Heart right ventricle (tissue), 16 donors: ENCODE measurements around the gene LRFN5. TPM values are rescaled to one million over a fixed set of nuclear protein-coding genes. Genes with fewer than 3 reads are reported as not detected.
A peak's percentile ranks its signal among the peaks of the same experiment; 100 is the strongest.

Experiments used
- ATAC-seq, 8 donors: fragments of 200-7000 bp; cut with Tn5 transposase; one replicate each; pipeline ENCODE4 v1.9.1; 2020; ENCODE audit warnings: mild to moderate bottlenecking in 8 of 8, moderate library complexity in 8 of 8, moderate number of reproducible peaks in 1 of 8
- DNase-seq, 2 donors: peaks; one replicate each; pipeline ENCODE4 v3.0.0-alpha.2; 2020
- H3K27ac ChIP-seq, 10 donors: fragments of 200-600 bp; sonication (generic) in 2 of 10; one replicate each; pipeline versions ENCODE4 v1.5.0 to v1.8.0; 2020 to 2022; ENCODE audit warnings: mild to moderate bottlenecking in 3 of 10
- H3K27me3 ChIP-seq, 7 donors: fragments of 200-600 bp; one replicate each; pipeline ENCODE4 v1.8.0; 2021 to 2022; ENCODE audit warnings: mild to moderate bottlenecking in 2 of 7
- H3K36me3 ChIP-seq, 9 donors: fragments of 200-600 bp; sonication (generic) in 1 of 9; one replicate each; pipeline versions ENCODE4 v1.5.0 to v1.8.0; 2020 to 2022; ENCODE audit warnings: mild to moderate bottlenecking in 2 of 9
- H3K4me1 ChIP-seq, 9 donors: fragments of 200-600 bp; sonication (generic) in 1 of 9; one replicate each; pipeline versions ENCODE4 v1.5.0 to v1.8.0; 2020 to 2022; ENCODE audit warnings: mild to moderate bottlenecking in 4 of 9
- H3K4me3 ChIP-seq, 10 donors: fragments of 200-600 bp; sonication (generic) in 2 of 10; one replicate each; pipeline versions ENCODE4 v1.5.0 to v1.8.0; 2020 to 2022; ENCODE audit warnings: mild to moderate bottlenecking in 7 of 10, moderate library complexity in 2 of 10
- H3K9me3 ChIP-seq, 11 donors: fragments of 200-600 bp in 10 of 11; sonication (generic) in 2 of 11; one replicate each; pipeline versions ENCODE4 v1.5.0 to v1.8.0; 2013 to 2022; ENCODE audit warnings: mild to moderate bottlenecking in 2 of 11, control low read depth in 1 of 11, moderate library complexity in 1 of 11
- WGBS, 2 donors: extraction: QIAGEN DNeasy Blood & Tissue Kit; methylation state at CpG; one replicate each; pipeline ENCODE4 v1.1.7; 2013; ENCODE audit warnings: inconsistent platforms in 1 of 2; 5-methylcytosine and 5-hydroxymethylcytosine counted together
- intact Hi-C, 10 donors: fragments of 100-400 bp; cut with DNase I; formaldehyde crosslinking; loops; one replicate each; pipeline versions ENCODE4 v1.11.1 to v1.14.2; 2022
- polyA plus RNA-seq, 2 donors: library from polyadenylated mRNA; stranded (reverse); fragments of 200-250 nt; gene quantifications; one replicate each; pipeline ENCODE4 v1.2.3, GENCODE V29; 2013
- total RNA-seq, 10 donors: library from RNA; stranded (reverse); fragmentation: NEBNext Ultra II Directional in 3 of 10; extraction: Animal tissue kit (Norgen Biotek cat#: 25700) in 3 of 10; gene quantifications; one replicate each; pipeline versions ENCODE4 v1.2.1 to v1.2.4, GENCODE V29; 2021 to 2023
- TF ChIP-seq, protein P1 (sequence below), 9 donors: fragments of 200-600 bp; sonication (generic) in 2 of 9; IDR thresholded peaks; one replicate each; pipeline versions ENCODE4 v1.5.0 to v1.8.0; 2021 to 2022; ENCODE audit warnings: antibody characterized with exemption in 9 of 9, mild to moderate bottlenecking in 5 of 9, moderate library complexity in 1 of 9
- donor health status: Arrhythmogenic right ventricular cardiomyopathy.
- donor health status: ischemic (EF 13 %, LVEDD 7.1; RV severe dilation, severe dysfunction).
- donor health status: healthy with polysubstance abuse.
- donor health status: DM: no; HTN: yes; CAD: no.
- donor health status: DM: no; HTN: no; CAD: no.
- donor health status: ischemic (EF 25% LVEDD 6.9; RV normal size, moderate dysfunction).
- donor health status: ischemic (EF 25% LVEDD 5.7; RV mildly dilated, moderate dysfunction).
- donor health status: healthy.
- donor health status: DM: yes; HTN: yes; CAD: no.
- donor health status: Ischemic cardiomyopathy.
- donor health status: ischemic (EF 35%, LVEDD 5.7; RV mildly dilated, moderate dysfunction).
- donor health status: nonischemic (EF 11% LVEDD 7.7; RV severe dilation, severe dysfunction).
- donor health status: DM: yes; HTN: yes; CAD: no.
- donor health status: PGD.
- donor health status: ischemic (EF 29% LVEDD 5.4; RV normal size, mild dysfunction).
- donor health status: nonischemic (EF 23%, LVEDD 6.1; RV moderate dilation, normal function).

LRFN5 gene
- total and polyA plus RNA-seq, 12 donors: 0.13 to 1.5 (median 0.49) TPM; not detected in 1

DNA sequence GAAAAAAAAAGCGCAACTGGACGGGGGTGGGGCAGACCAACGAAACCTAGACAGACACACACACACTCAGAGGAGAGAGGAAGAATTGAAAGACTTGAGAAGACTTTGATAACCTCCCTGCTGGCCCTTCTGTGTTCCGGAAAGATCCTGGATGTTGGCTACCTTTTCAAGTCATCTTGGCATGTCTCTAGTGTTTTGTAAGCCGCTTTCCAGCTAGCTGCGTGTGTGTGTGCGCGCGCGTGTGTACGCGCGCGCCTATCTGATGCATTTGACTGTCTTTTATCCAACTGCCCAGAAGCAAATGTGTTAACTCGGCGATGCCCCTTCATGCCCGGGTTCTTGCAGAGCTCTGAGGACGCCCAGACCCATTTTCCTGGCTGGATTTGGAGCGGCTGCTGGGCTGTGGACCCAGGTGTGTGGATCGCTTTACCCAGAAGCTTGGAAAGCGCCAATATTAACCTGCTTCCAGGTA lies 664 bp downstream of the LRFN5 start:
- WGBS, 2 donors: 0% methylated on average over 21 of the region's 21 CpGs
- Histone ChIP-seq H3K4me3 (peak overlapping the region; percentile 12 to 62 (median 55)), H3K9me3 (no peaks in the 10 kb centered on the region), H3K4me1 (peaks cover 0 to 35% (median 20%) of the 10 kb centered on the region in 9 donors), H3K27ac (peak overlapping the region in 3 of 10 donors; percentile 66 to 76 (median 74)), H3K27me3 (peaks cover 0 to 90% (median 75%) of the 10 kb centered on the region in 7 donors), H3K36me3 (no peaks in the 10 kb centered on the region)
- ATAC-seq (peak in 1 of 8 donors; percentile 7), DNase-seq (no peak)
- intact Hi-C loops: no loop called here
- TF ChIP-seq, protein P1, sequence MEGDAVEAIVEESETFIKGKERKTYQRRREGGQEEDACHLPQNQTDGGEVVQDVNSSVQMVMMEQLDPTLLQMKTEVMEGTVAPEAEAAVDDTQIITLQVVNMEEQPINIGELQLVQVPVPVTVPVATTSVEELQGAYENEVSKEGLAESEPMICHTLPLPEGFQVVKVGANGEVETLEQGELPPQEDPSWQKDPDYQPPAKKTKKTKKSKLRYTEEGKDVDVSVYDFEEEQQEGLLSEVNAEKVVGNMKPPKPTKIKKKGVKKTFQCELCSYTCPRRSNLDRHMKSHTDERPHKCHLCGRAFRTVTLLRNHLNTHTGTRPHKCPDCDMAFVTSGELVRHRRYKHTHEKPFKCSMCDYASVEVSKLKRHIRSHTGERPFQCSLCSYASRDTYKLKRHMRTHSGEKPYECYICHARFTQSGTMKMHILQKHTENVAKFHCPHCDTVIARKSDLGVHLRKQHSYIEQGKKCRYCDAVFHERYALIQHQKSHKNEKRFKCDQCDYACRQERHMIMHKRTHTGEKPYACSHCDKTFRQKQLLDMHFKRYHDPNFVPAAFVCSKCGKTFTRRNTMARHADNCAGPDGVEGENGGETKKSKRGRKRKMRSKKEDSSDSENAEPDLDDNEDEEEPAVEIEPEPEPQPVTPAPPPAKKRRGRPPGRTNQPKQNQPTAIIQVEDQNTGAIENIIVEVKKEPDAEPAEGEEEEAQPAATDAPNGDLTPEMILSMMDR (IDR thresholded peaks at IDR 0.05): no peak

DNA sequence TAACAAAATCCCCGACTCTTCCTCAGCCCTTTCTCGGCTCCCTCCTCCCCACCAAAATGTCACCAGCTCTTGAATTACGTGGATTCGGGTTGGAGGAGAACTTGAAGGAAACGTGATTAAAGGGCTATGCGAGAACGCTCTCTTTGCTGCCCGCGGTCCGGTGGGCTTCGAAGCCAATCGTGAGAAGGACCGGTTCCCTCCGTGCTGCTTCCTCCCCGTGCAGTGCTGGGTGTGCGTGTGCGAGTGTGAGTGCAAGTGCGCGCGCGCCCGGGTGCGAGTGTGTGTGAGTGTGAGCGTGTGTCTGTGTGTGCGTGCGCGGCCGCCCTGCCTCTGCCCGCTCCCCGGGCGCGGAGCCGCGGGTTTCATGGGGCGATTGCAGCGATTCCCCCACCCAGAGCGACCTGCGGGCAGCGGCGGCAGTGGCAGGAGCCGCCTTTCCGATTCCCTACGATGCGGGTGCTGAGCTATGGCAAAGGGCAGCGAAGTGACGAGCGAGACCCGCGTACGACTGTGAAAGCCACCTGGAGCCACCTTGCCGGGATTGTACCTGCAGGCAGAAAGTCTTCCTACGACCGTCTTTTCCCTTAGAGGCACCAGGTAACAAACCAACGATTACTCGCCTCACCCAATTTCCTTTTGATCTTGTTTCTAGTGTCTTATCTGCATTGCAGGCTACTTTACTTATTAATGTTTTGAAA lies 1.4 kb downstream of the LRFN5 start:
- 1% methylated on average over 55 of the region's 55 CpGs for WGBS, 2 donors
- H3K4me3 ChIP-seq: peak overlapping the region; percentile 22 to 62 (median 55)
- H3K36me3 ChIP-seq: no peaks in the 10 kb centered on the region
- peaks cover 0 to 35% (median 20%) of the 10 kb centered on the region in 9 donors for H3K4me1 ChIP-seq
- H3K27ac ChIP-seq: no peak overlapping the region
- intact Hi-C loops: no loop called here
- TF ChIP-seq, protein P1 (IDR thresholded peaks at IDR 0.05): no peak
- H3K9me3 ChIP-seq: no peaks in the 10 kb centered on the region
- ATAC-seq (peak in 1 of 8 donors; percentile 42), DNase-seq (no peak)
- peaks cover 0 to 96% (median 75%) of the 10 kb centered on the region in 7 donors for H3K27me3 ChIP-seq

DNA sequence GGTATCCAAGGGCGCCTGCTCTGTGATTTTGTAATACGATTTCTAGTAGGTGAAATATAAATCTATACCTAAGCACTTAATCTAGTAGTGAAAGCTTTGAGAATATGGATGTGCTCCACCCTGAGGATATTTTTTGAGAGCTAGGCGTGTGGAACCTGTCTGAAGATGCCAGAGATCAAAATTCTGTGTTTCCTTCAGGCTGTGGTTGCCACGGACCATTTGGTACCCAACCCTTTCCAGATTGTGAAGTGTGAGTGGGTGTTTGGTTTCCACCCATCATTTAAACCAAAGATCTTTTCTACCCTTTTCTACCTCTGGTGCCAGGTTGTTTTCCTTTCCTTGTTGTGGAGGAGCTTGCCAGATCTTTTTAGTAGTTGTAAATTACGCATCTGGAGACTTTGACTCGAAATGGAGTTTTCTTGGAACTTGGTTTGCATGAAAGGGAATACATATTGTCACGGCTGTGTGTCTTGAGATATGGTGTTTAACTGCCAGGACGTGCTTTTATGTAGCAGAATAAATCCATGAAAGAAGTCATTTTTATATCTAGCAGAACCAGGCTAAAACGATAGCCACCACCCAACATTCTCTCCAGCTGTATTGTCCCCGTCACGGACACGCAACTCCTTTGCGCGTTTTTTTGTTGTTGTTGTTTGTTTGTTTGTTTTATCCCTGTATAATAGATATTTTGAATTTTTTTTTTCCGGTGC lies 2.2 kb downstream of the LRFN5 start:
- DNase-seq: no peak
- peaks cover 0 to 90% (median 72%) of the 10 kb centered on the region in 7 donors for H3K27me3 ChIP-seq
- 7 to 12% methylated on average over 15 of the region's 15 CpGs for WGBS, 2 donors
- H3K27ac ChIP-seq: no peak overlapping the region
- H3K36me3 ChIP-seq: no peaks in the 10 kb centered on the region
- intact Hi-C loops: no loop called here
- no peak for ATAC-seq
- TF ChIP-seq, protein P1 (IDR thresholded peaks at IDR 0.05): no peak
- no peaks in the 10 kb centered on the region for H3K9me3 ChIP-seq
- peaks cover 0 to 35% (median 20%) of the 10 kb centered on the region in 9 donors for H3K4me1 ChIP-seq
- H3K4me3 ChIP-seq: peak overlapping the region in 9 of 10 donors; percentile 16 to 62 (median 55)

DNA sequence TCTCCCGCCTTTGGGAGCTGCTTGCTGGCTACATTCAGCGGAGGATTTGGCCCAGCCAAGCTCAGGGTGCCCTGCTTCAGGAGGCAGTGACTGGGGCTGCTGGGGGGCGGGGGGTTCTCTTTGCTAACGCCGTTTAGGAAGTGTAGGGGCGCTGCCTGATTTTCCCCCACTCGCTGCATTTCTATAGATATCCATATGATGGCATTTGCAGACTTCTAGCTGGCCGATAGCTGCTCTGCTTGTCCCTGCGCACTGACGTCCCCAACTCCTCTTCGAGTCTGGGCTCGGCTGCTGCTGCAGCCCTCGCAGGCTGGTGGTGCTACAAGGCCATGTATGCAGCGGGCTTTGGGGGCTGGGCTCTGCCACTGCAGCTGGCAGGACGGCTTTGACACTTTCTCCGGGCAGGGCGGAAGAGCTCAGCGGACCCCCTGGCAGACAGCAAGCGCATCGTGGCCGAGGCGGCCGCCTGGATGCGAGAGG lies 3.1 kb downstream of the LRFN5 start:
- H3K36me3 ChIP-seq: no peaks in the 10 kb centered on the region
- TF ChIP-seq, protein P1 (IDR thresholded peaks at IDR 0.05): peak in 6 of 9 donors; percentile 10 to 38 (median 32)
- H3K4me3 ChIP-seq: peak overlapping the region in 9 of 10 donors; percentile 16 to 62 (median 55)
- H3K9me3 ChIP-seq: no peaks in the 10 kb centered on the region
- DNase-seq (peak; percentile 29 to 44), ATAC-seq (peak in 7 of 8 donors; percentile 32 to 68 (median 52))
- peaks cover 0 to 83% (median 66%) of the 10 kb centered on the region in 7 donors for H3K27me3 ChIP-seq
- WGBS, 2 donors: 0 to 1% methylated on average over 24 of the region's 24 CpGs
- H3K4me1 ChIP-seq: peaks cover 0 to 35% (median 20%) of the 10 kb centered on the region in 9 donors
- H3K27ac ChIP-seq: no peak overlapping the region
- intact Hi-C loops: no loop called here
